Measurements from ENCODE around the gene ZNF727.

DNA sequence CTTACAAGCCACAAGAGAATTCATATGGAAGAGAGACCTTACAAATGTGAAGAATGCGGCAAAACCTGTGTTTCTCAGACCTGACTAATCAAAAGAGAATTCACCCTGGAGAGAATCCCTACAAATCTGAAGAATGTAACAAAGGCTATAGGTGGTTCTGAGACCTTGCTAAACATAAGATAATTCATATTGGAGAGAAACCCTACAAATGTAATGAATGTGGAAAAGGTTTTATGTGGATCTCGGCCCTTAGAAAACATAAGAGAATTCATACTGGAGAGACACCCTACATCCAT, 33.4 kb downstream of the ZNF727 start:
- TF ChIP-seq RARB (CRISPR knock-in tag; IDR thresholded peaks at IDR 0.05) (no peak), ESRRG (CRISPR knock-in tag; IDR thresholded peaks at IDR 0.05) (no peak)
- TF ChIP-seq, protein P1, sequence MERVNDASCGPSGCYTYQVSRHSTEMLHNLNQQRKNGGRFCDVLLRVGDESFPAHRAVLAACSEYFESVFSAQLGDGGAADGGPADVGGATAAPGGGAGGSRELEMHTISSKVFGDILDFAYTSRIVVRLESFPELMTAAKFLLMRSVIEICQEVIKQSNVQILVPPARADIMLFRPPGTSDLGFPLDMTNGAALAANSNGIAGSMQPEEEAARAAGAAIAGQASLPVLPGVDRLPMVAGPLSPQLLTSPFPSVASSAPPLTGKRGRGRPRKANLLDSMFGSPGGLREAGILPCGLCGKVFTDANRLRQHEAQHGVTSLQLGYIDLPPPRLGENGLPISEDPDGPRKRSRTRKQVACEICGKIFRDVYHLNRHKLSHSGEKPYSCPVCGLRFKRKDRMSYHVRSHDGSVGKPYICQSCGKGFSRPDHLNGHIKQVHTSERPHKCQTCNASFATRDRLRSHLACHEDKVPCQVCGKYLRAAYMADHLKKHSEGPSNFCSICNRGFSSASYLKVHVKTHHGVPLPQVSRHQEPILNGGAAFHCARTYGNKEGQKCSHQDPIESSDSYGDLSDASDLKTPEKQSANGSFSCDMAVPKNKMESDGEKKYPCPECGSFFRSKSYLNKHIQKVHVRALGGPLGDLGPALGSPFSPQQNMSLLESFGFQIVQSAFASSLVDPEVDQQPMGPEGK (CRISPR knock-in tag; IDR thresholded peaks at IDR 0.05; ENCODE audit: borderline replicate concordance) = no peak
